RCC 7860 (cell line): ENCODE measurements around the gene TSSK6.

Experiments
- DNase-seq: peaks from one replicate; pipeline ENCODE4 v3.0.0-alpha.2; 2015; ENCODE audit warnings: low spot score
- FAIRE-seq: peaks from 2 replicates; lab custom pipeline; 2012; peaks lifted over from hg19 to GRCh38; lab: Jason Lieb, UNC

TSSK6 gene

DNA sequence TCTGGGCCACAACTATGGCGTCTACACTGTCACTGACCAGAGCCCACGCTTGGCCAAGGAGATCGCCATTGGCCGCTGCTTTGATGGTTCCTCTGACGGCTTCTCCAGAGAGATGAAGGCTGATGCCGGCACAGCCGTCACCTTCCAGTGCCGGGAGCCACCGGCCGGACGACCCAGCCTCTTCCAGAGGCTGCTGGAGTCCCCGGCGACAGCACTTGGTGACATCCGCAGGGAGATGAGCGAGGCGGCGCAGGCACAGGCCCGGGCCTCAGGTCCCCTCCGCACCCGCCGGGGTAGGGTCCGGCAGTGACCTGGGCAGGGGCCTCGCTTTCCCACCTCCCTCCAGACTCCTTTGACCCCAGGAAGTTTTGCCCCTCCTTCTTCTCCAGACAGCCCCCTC, 30.4 kb upstream of the TSSK6 start:
- DNase-seq, result no peak
- FAIRE-seq, result no peak

DNA sequence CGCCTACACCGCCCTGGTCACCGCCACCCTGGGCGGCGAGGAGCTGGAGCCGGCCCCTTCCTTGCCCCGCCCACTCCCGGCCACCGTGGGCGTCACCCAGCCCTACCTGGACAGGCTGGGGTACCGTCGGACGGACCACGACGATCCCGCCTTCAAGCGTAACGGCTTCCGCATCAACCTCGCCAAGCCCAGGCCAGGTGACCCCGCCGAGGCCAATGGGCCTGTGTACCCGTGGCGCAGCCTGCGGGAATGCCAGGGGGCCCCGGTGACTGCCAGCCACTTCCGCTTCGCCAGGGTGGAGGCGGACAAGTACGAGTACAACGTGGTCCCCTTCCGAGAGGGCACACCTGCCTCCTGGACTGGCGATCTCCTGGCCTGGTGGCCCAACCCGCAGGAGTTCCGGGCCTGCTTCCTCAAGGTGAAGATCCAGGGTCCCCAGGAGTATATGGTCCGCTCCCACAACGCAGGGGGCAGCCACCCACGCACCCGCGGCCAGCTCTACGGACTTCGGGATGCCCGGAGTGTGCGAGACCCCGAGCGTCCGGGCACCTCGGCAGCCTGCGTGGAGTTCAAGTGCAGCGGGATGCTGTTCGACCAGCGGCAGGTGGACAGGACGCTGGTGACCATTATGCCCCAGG, 29.7 kb upstream of the TSSK6 start:
- DNase-seq, result no peak
- no peak for FAIRE-seq

- FAIRE-seq, result no peak
- DNase-seq, result no peak
Observed at GRCh38 chr19:19544257-19544953, 29.1 kb upstream of the TSSK6 start.

DNA sequence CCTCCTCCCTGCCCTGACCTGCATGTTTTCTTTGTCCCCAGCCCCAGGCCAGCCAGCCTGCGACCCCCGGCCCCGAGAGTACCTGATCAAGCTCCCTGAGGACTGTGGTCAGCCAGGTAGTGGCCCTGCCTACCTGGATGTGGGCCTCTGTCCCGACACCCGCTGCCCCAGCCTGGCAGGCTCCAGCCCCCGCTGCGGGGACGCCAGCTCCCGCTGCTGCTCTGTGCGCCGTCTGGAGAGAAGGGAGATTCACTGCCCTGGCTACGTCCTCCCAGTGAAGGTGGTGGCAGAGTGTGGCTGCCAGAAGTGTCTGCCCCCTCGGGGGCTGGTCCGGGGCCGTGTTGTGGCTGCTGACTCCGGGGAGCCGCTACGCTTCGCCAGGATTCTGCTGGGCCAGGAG, 28.3 kb upstream of the TSSK6 start:
- DNase-seq (no peak), FAIRE-seq (no peak)

DNA sequence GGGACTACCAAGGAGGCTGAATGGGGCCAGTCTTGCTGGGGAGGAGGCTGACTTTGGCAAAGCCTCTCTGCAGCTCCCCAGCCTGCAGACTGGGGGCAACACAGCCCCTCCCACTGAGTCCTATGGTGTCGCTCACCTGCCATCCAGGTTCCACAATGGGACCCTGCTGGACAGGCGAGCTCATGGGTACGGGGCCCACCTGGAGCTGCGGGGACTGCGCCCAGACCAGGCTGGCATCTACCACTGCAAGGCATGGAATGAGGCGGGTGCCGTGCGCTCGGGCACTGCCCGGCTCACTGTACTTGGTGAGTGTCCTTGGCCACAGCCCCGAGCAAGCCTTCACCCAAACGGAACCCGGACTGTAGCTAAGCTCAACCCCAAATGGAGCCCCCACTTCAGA, 27.8 kb upstream of the TSSK6 start:
- DNase-seq, result no peak
- FAIRE-seq, result no peak

GRCh38 chr19:19542507-19542906, 27.2 kb upstream of the TSSK6 start:
- FAIRE-seq (no peak), DNase-seq (no peak)

DNA sequence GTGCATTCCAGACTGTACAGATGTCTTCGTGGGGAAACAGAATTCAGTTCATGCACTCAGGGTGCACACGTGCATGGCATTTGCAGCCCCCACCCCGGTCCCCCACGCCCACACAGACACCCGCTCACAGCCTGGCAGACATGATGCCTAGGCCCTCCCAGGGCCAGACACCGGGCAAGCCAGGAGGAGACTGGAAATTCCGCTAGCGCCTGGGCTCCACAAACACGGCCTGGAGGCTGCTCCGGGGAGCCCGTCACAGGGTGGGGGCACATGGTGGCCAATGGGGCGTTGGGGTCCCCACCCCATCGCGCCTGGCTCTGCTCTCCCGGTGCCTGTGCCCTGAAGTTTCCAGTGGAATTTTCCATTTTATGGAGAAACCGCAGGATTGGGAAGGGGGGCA, 26.3 kb upstream of the TSSK6 start:
- no peak for FAIRE-seq
- DNase-seq, result no peak

DNA sequence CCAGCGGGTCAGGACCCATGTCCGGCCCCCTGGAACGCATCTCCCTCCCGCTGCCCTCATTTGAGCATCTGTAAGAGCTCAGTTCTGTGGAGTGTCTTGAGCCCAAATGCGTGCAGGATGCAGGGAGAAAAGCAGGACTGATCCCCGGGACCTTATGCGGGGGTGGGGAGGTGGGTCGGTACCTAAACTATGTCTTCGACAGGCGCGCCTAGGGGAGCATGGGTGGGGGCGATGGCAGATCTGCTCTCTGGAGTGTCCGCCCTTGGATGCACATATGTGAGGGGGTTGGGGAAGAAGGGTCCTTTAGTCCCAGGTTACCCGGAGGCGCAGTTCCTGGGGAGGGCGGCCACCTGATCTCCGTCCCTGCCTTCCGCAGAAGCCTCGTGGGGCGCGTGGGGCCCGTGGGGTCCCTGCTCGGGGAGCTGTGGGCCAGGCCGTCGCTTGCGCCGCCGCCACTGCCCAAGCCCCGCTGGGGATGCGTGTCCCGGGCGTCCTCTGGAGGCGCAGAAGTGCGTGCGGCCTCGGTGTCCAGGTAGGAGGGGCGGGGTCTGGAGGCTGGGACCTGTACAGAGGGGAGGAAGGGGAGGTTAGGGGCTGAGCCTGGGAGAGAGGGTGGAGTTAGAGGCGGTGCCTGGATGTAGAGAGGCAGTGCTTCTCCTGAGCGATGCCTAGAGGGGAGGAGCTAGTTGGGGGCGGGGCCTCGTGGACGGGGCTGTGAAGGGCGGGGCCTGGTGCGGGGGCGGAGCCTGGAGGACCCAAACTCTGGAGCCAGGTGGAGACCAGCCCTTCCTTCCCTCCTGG, 25.6 kb upstream of the TSSK6 start:
- DNase-seq, result no peak
- no peak for FAIRE-seq

- DNase-seq (no peak), FAIRE-seq (no peak)
Observed at GRCh38 chr19:19540064-19540714, 24.8 kb upstream of the TSSK6 start.

DNA sequence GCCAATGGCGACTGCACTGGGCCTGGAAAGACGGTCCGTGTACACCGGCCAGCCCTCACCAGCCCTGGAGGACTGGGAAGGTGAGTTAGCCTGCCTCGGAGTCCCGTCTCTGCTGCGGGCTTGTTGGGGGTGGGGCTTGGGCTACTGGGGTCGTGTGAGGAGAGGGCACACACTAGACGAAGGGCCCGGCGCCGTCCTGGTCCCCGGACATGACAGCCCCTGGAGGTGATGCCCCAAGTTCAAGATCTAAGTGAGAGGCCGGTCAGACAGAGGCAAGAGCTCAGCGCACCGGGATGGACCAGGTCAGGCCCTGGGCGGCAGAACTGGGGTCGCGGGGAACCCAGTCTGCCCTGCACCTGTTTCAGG, 24.3 kb upstream of the TSSK6 start:
- no peak for FAIRE-seq
- DNase-seq, result no peak

- FAIRE-seq (no peak), DNase-seq (no peak)
Observed at GRCh38 chr19:19538785-19539166, 23.4 kb upstream of the TSSK6 start.

- DNase-seq (no peak), FAIRE-seq (no peak)
Observed at GRCh38 chr19:19538061-19538784, 22.9 kb upstream of the TSSK6 start, which contains the start of gene CILP2. TSS of gene CILP2 (plus strand) at chr19:19538265. CDS start at chr19:19538350, 85 bp downstream.

DNA sequence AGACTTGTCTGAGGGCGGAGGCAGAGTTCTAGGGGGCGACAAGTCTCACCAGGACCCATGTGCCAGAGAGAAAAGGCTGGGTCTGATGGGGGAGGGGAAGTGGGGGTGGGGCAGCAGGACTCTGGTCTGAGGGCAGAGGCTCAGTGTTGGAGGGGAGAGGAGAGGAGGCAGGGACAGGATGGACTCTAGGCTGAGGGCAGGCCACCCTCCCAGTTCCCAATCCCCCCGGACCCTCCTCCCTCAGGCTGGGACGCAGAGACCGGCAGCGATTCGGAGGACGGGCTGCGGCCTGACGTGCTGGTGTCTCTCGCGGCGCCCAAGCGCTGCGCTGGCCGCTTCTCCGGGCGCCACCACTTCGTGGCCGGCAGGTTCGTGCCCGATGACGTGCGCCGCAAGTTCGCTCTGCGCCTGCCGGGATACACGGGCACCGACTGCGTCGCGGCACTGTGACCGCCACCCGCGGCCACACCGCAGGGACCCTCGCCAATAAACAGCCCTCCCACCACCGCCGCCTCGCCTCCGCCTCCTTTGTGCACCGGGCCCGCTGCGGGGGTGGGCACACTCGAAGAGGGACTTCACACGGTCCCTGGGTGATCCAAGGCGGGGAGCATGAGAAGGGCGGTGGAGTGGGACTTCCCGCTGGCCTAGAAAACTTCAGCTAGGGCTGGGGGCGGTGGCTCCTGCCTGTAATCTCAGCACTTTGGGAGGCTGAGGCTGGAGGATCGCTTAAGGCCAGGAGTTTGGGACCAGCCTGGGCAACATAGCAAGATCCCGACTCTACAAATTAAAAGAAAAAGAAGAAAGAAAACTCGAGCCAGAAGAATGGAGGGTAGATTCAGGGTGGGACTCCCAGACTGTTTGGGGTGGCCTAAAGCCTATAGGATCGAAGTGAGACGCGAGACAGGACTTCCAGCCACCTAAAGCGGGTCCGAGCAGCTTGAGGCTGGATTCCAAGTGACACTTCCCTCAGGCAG, 22.0 kb upstream of the TSSK6 start:
- DNase-seq (no peak), FAIRE-seq (no peak)

- DNase-seq, result no peak
- FAIRE-seq, result no peak
Observed at GRCh38 chr19:19535311-19536191, 20.2 kb upstream of the TSSK6 start.

- DNase-seq, result no peak
- FAIRE-seq, result no peak
Observed at GRCh38 chr19:19534556-19535265, 19.4 kb upstream of the TSSK6 start.

DNA sequence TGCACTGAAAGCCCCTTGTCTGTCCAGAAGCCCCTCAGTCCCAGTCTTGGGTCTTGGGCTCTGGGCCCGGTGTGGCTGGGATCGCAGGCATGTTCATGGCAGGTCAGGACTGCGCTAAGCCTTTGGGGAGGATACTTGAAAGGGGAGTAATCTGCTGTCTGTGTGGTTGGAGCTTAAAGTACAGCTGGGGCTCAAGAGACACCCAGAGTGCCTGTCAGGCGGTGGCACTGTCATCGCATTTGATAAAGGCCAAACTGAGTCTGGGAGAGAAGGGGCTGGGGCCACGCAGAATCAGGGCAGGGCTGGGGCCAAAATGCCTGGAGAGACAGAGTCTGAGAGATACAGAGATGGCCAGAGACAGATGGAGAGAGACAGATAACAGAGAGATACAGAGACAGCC, 18.5 kb upstream of the TSSK6 start:
- FAIRE-seq (no peak), DNase-seq (no peak)

- no peak for FAIRE-seq
Observed at GRCh38 chr19:19532806-19533701, 17.7 kb upstream of the TSSK6 start.

More at GRCh38 chr19:19532806-19533701, 17.7 kb upstream of the TSSK6 start:
- no peak for DNase-seq
